Myocyte (in vitro differentiated cells): ENCODE data around the gene MTX3. TPM values are rescaled to one million over a fixed set of nuclear protein-coding genes. Genes with fewer than 3 reads are reported as not detected.

Source experiments
- DNase-seq: peaks from one replicate; pipeline ENCODE4 v3.0.0-alpha.2; 2012; ENCODE audit warnings: low read depth
- total RNA-seq: library from RNA; depleted of rRNA; stranded (reverse); fragments of >200 nt; gene quantifications from 2 replicates; pipeline ENCODE4 v1.2.3, GENCODE V29; 2014

Gene MTX3
- total RNA-seq, 1 donor from 2014 or later, result 32.0 TPM

DNA sequence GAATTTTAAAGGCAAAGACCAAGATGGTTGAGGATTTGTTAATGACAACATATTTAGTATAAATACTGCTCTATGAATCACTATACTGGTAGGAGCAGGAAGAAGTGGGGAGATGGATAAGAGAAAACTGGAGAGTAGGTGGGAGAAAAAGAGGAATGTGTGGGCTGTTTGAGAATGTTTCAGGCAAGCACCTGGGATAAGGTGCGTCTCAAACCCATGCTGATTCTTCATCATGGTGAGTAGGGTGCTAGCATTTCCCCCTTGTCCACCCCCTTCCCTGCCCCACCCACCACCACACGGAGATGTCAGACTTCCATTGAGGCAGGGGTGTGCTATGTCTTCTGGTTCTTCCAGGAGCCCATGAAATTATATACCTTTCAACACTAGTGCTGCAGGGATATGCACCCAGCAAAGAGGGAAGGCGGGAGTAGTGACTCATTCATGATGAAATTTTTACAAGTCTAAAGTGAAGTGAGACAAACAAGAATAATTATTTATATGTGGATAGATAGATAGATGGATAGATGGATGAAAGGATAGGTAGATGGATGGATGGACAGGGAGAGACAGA, 54.3 kb downstream of the MTX3 start:
- no peak for DNase-seq

DNA sequence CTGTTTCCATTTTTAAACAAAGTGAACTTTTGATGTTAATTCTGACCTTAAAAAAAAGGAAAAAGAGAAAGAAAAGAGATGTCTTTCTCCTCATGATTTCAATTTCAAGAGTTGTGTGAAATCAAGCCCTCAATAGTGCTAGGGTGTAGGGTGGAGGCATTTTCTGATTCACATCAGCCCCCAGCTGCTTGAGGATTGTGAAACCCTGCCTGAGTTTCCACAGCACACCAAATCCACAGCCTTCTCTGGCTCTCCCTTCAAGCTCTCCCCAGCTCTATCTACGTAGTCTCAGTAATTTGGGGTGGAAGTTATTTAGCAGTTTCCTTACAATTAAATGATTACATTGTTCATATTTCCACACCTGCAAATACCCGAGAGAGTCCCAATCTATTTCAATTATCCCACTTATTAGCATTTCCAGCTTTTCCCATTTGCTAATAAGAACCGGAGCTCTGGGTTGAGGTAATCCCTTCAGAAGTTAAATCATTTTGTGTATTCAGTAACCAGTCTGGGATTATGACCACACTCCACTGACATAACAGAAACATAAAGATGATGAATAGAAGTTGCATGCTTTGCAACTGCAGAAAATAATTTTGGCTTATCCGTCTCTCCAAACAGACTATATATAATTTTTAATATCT, 54.9 kb downstream of the MTX3 start:
- peak; percentile 34 for DNase-seq

DNA sequence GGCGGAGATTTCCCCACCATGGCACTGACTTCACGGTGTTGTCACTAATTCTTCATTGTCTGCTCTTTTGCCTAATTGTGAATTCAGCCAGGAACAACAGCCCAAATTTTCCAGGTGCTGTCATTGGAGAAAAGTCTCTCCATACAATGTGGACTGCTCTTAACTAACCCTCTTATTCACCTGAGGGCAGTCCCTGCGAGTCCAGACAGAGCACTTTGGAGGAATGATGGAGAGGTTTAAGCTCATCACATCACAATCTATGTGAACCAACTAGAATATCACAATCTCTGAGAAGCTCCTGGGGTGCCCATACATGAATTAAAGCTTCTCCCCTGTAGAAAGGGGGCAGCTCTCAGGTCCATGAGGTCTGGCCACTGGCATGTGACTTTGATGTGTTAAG, 56.4 kb downstream of the MTX3 start:
- DNase-seq, result no peak

DNA sequence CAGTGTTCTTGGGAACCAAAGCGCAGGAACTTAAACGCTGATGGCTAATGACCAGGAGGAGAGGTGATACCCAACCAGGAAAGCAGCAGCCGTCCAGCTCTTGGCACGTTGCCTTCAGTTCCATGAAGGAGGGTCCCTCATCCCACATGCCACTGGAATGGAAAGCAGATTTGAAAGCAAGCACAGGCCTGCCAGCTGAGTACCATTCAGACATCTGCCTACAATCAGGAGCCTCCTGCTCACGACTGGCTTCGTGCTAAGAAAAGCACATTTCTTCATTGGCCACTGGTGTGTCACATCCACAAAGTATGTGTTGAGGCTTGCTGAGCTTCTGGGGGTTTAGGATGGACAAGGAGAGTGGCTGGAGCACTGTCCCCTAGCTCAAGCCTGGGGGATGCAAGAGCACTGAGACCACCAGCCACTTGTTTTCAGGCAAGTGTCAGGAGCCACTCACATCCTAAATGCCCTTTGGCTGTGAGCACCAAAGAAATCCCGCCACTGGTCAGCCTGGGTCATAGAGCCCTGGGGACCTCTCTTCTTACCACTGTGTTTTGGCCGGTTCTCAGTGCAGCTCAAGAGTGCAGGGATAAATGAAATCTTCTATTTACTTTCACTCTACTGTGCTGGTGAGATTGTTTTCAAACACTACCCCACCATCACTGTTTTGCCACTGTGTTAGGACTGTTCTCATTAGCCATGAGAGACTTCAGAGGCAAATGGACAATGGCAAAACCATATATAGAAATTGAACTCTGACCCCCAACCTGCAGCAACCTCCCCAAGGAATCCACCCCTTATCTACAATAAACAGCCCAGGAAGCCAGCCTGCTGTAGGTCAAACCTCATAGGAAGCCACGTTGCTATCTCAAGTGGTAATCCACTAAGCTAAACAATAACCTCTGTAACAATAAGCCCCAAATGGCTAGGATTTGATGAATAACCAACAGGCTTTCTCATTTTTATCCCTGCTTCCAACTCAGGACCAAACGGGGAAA, 58.3 kb downstream of the MTX3 start:
- no peak for DNase-seq

DNA sequence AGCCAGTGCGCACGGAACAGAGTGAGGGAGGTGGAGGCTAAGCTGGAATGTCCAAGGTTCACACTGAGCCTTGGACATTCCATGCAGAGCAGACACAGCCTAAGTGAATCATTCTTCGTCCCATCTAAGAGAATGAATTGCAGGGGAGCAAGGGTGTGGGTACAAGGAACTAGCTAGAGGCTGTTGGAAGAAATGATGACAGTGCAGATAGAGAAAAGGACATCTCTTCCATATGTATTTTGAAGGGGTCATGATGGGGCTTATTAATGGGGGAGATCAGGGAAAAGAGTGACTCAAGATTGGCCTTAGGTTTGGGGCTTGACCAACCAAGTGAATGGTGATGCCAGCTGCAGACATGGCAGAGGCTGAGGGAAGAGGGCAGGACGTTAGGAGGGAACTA, 59.2 kb downstream of the MTX3 start:
- no peak for DNase-seq

DNA sequence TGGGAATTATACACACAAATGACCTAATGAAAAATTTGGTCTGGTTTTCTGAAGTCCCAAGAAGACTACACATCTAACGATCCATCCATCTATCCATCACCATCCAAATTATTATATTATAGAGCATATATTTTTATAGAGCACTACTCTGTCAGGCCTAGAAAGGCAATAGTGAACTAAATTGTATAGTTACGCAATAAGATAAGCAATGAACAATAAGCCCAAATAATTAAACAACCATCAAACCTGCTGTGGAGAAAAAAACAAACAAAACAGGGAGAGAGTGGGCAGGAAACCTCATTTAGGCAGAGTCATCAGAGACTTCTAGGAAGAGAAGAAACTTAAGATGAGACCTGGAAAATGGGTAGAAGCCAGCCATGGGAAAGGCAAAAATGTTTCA, 59.7 kb downstream of the MTX3 start:
- no peak for DNase-seq

DNA sequence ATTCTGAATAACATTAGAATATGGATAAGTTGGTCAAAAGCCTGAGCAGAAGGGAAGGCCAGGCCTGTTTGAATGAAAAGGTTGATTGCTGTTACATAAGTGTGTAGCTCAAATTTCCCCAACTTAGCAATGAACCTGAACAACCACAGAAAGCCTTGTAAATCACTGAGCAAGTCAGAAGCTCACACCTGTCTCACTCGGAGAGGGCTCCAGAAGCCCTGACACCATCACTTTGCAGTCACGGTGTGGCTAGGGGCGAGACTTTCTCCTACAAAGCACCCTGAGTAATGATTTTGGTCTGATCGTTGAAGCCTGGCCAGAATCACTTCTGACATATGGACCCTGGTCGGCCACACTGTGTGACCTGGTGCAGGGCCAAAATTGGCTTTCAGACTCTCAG, 62.0 kb downstream of the MTX3 start:
- no peak for DNase-seq

Other genes starting within 250 kb of the MTX3 start
- gene THBS4, start 44.1 kb upstream of the MTX3 start, total RNA-seq, result 1.4 and 2.0 TPM in 2 replicates